Activated CD4-positive, alpha-beta T cell treated with anti-CD3 and anti-CD28 coated beads, Interleukin-2, amount 50 U/mL, for 48 hours (primary cell): ENCODE measurements around the gene PTPRF.
"Not testable (repeated sequence)": the region's sequence is repeated elsewhere in the genome, so short reads cannot be mapped to it uniquely, and the experiment has no call there.

Source experiments
- DNase-seq, 2 experiments: peaks; one replicate each; pipeline ENCODE4 v3.0.0-alpha.2; 2020

Gene PTPRF

GRCh38 chr1:43530483-43531106 lies at the start of gene PTPRF:
TSS of gene PTPRF (plus strand) at chr1:43530883. CDS start at chr1:43545076, 14,193 bp downstream.
- peak; percentile 37 to 41 for DNase-seq

GRCh38 chr1:43481491-43481890 lies 49.2 kb upstream of the PTPRF start:
- no peak for DNase-seq

- no peak for DNase-seq
These were observed 48.5 kb upstream of the PTPRF start for GRCh38 chr1:43482215-43482614.

- no peak for DNase-seq
These were observed 46.3 kb upstream of the PTPRF start for GRCh38 chr1:43484367-43484766.

GRCh38 chr1:43488165-43488564 lies 42.5 kb upstream of the PTPRF start:
- no peak for DNase-seq

GRCh38 chr1:43491061-43491460 lies 39.6 kb upstream of the PTPRF start:
- no peak for DNase-seq

GRCh38 chr1:43492826-43493225 lies 37.9 kb upstream of the PTPRF start:
- DNase-seq = no peak

GRCh38 chr1:43493661-43494450 lies 36.8 kb upstream of the PTPRF start:
- no peak for DNase-seq

GRCh38 chr1:43495204-43495603 lies 35.5 kb upstream of the PTPRF start:
- no peak for DNase-seq

- no peak for DNase-seq
These were observed 30.8 kb upstream of the PTPRF start for GRCh38 chr1:43499898-43500297.

- not testable (repeated sequence) for DNase-seq
These were observed 28.9 kb upstream of the PTPRF start for GRCh38 chr1:43501806-43502205.

- no peak for DNase-seq
These were observed 27.1 kb upstream of the PTPRF start for GRCh38 chr1:43503534-43503933.

GRCh38 chr1:43505077-43505780 lies 25.5 kb upstream of the PTPRF start:
- DNase-seq = no peak

- no peak for DNase-seq
These were observed 24.4 kb upstream of the PTPRF start for GRCh38 chr1:43506233-43506632.

- no peak for DNase-seq
These were observed 23.1 kb upstream of the PTPRF start for GRCh38 chr1:43507296-43508295.

- no peak for DNase-seq
These were observed 21.5 kb upstream of the PTPRF start for GRCh38 chr1:43509007-43509739.

- peak in 1 of 2 experiments; percentile 15 for DNase-seq
These were observed 20.8 kb upstream of the PTPRF start for GRCh38 chr1:43509740-43510375.

- no peak for DNase-seq
These were observed 20.1 kb upstream of the PTPRF start for GRCh38 chr1:43510621-43511020.

GRCh38 chr1:43511394-43511793 lies 19.3 kb upstream of the PTPRF start:
- no peak for DNase-seq

GRCh38 chr1:43512133-43512532 lies 18.6 kb upstream of the PTPRF start:
- DNase-seq = no peak

GRCh38 chr1:43512681-43513080 lies 18.0 kb upstream of the PTPRF start:
- no peak for DNase-seq
